Lower lobe of right lung (tissue), 2 donors: ENCODE data around the gene BRPF1. TPM values are rescaled to one million over a fixed set of nuclear protein-coding genes. Genes with fewer than 3 reads are reported as not detected.

Source experiments
- ATAC-seq, 2 donors: fragments of 200-7000 bp; cut with Tn5 transposase; one replicate each; pipeline ENCODE4 v1.9.1; 2020 to 2022; ENCODE audit warnings: mild to moderate bottlenecking in 2 of 2, moderate library complexity in 2 of 2
- DNase-seq: peaks from one replicate; pipeline ENCODE4 v3.0.0-alpha.2; 2020
- H3K27ac ChIP-seq: fragments of 200-600 bp; one replicate; pipeline ENCODE4 v1.8.0; 2022
- H3K27me3 ChIP-seq: fragments of 200-600 bp; one replicate; pipeline ENCODE4 v1.8.0; 2022; ENCODE audit warnings: low read depth
- H3K36me3 ChIP-seq: fragments of 200-600 bp; one replicate; pipeline ENCODE4 v1.8.0; 2022; ENCODE audit warnings: mild to moderate bottlenecking
- H3K4me1 ChIP-seq: fragments of 200-600 bp; one replicate; pipeline ENCODE4 v1.8.0; 2022
- H3K4me3 ChIP-seq: fragments of 200-600 bp; one replicate; pipeline ENCODE4 v1.8.0; 2022; ENCODE audit warnings: mild to moderate bottlenecking
- H3K9me3 ChIP-seq: fragments of 200-600 bp; one replicate; pipeline ENCODE4 v1.8.0; 2022
- CTCF ChIP-seq: fragments of 200-600 bp; IDR thresholded peaks from one replicate; pipeline ENCODE4 v1.8.0; 2022; ENCODE audit warnings: antibody characterized with exemption, mild to moderate bottlenecking
- intact Hi-C: fragments of 100-400 bp; cut with DNase I; formaldehyde crosslinking; loops from one replicate; pipeline ENCODE4 v1.11.0; 2022
- total RNA-seq: library from RNA; stranded (reverse); fragmentation: NEBNext Ultra II Directional; extraction: Animal tissue kit (Norgen Biotek cat#: 25700); gene quantifications from one replicate; pipeline ENCODE4 v1.2.1, GENCODE V29; 2021
- donor health status: DM: no; HTN: yes; CAD: no; lungs with severe emphysema.

The BRPF1 gene
- total RNA-seq, 1 donor from 2014 or later = 22.3 TPM

DNA sequence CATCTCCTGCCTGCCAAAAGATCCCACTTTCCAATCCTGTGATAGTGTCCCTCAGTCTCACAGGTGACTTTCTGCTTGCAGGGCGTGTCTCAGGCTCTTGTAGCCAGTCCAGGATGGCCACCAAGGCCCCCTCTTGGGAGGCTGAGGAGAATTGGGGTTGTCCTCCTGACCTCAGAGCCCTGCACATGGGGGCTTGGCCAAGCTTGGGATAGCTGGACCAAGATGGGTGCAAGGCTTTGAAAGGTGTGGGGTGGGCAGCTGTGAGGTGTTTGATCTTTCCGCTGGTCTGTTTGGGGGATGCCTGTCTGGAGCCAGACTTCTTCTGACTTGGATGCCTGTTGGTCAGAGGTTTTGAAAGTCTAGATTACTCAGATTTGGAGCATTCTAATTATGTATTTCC is 39.9 kb upstream of the BRPF1 start:
- DNase-seq (no peak), ATAC-seq (no peak)
- H3K9me3 ChIP-seq = no peaks in the 10 kb centered on the region
- no peaks in the 10 kb centered on the region for H3K4me1 ChIP-seq
- H3K36me3 ChIP-seq = peaks cover 100% of the 10 kb centered on the region
- no peaks in the 10 kb centered on the region for H3K27me3 ChIP-seq
- intact Hi-C loops = no loop called here
- H3K27ac ChIP-seq = no peak overlapping the region
- no peak for TF ChIP-seq CTCF
- H3K4me3 ChIP-seq = no peak overlapping the region

GRCh38 chr3:9692416-9692815 is 39.1 kb upstream of the BRPF1 start:
- H3K36me3 ChIP-seq = peaks cover 100% of the 10 kb centered on the region
- ATAC-seq (no peak), DNase-seq (no peak)
- no peaks in the 10 kb centered on the region for H3K9me3 ChIP-seq
- H3K27me3 ChIP-seq = no peaks in the 10 kb centered on the region
- TF ChIP-seq CTCF = no peak
- no peak overlapping the region for H3K27ac ChIP-seq
- intact Hi-C loops = no loop called here
- H3K4me1 ChIP-seq = no peaks in the 10 kb centered on the region
- H3K4me3 ChIP-seq = no peak overlapping the region

- no peaks in the 10 kb centered on the region for H3K9me3 ChIP-seq
- no peak overlapping the region for H3K4me3 ChIP-seq
- H3K27me3 ChIP-seq = no peaks in the 10 kb centered on the region
- peaks cover 99% of the 10 kb centered on the region for H3K36me3 ChIP-seq
- DNase-seq (no peak), ATAC-seq (no peak)
- H3K4me1 ChIP-seq = no peaks in the 10 kb centered on the region
- intact Hi-C loops = no loop called here
- no peak for TF ChIP-seq CTCF
- H3K27ac ChIP-seq = no peak overlapping the region
These were observed 36.2 kb upstream of the BRPF1 start for GRCh38 chr3:9695345-9695744.

DNA sequence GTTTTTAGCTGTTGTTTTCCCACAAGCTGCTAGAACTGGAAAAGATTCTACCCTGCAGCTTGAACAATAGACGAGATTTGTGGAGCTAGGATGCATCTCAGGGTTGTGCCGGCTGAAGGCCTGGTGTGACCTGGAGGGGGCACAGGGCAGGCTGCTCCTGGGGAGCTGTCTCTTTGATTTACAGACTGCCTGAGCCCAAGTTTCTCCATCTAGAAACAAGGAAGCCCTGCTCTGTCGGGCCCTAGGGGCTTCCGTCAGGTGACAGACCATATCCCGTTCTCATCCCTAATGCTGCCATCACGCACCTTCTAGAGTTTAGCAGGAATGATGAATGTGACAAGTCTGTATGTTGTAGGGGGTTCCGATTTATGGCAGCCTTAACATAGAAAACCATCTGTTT is 35.8 kb upstream of the BRPF1 start:
- ATAC-seq (no peak), DNase-seq (no peak)
- Histone ChIP-seq H3K27ac (no peak overlapping the region), H3K4me1 (no peaks in the 10 kb centered on the region), H3K4me3 (no peak overlapping the region), H3K27me3 (no peaks in the 10 kb centered on the region), H3K9me3 (no peaks in the 10 kb centered on the region), H3K36me3 (peaks cover 99% of the 10 kb centered on the region)
- no peak for TF ChIP-seq CTCF
- intact Hi-C loops = no loop called here

GRCh38 chr3:9696480-9697220 is 34.9 kb upstream of the BRPF1 start:
- intact Hi-C loops = no loop called here
- no peak for TF ChIP-seq CTCF
- Histone ChIP-seq H3K4me1 (no peaks in the 10 kb centered on the region), H3K27ac (no peak overlapping the region), H3K4me3 (no peak overlapping the region), H3K9me3 (no peaks in the 10 kb centered on the region), H3K36me3 (peaks cover 99% of the 10 kb centered on the region), H3K27me3 (no peaks in the 10 kb centered on the region)
- no peak for DNase-seq
- ATAC-seq = no peak
